ENCODE measurements around the gene FAAP20. TPM values are rescaled to one million over a fixed set of nuclear protein-coding genes. Genes with fewer than 3 reads are reported as not detected.

Gene FAAP20
- total and polyA plus RNA-seq, 9 of the 15 experiments (the other 6 are each of a cell fraction or from before 2014, with no cell fraction given): 0.58 to 143 (median 9.9) TPM

GRCh38 chr1:2155147-2155598, 39.4 kb downstream of the FAAP20 start (continued):
- TF ChIP-seq ATF1 (CRISPR knock-in tag; IDR thresholded peaks at IDR 0.05): no peak
- TF ChIP-seq ATF1 (tag; IDR thresholded peaks at IDR 0.05): peak; percentile 92
- no peak for TF ChIP-seq HLTF (IDR thresholded peaks at IDR 0.05)
- no peak for TF ChIP-seq ZNF79 (CRISPR knock-in tag; IDR thresholded peaks at IDR 0.05; ENCODE audit: low read depth)
- TF ChIP-seq, protein P1, sequence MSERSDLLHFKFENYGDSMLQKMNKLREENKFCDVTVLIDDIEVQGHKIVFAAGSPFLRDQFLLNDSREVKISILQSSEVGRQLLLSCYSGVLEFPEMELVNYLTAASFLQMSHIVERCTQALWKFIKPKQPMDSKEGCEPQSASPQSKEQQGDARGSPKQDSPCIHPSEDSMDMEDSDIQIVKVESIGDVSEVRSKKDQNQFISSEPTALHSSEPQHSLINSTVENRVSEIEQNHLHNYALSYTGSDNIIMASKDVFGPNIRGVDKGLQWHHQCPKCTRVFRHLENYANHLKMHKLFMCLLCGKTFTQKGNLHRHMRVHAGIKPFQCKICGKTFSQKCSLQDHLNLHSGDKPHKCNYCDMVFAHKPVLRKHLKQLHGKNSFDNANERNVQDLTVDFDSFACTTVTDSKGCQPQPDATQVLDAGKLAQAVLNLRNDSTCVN (CRISPR knock-in tag; IDR thresholded peaks at IDR 0.05): peak; percentile 75; the same call in 1 of the 2 replicates
- TF ChIP-seq EHMT2 (IDR thresholded peaks at IDR 0.05): peak; percentile 71; the same call in 1 of the 2 replicates
- TF ChIP-seq KLF1 (tag; IDR thresholded peaks at IDR 0.05): no peak

DNA sequence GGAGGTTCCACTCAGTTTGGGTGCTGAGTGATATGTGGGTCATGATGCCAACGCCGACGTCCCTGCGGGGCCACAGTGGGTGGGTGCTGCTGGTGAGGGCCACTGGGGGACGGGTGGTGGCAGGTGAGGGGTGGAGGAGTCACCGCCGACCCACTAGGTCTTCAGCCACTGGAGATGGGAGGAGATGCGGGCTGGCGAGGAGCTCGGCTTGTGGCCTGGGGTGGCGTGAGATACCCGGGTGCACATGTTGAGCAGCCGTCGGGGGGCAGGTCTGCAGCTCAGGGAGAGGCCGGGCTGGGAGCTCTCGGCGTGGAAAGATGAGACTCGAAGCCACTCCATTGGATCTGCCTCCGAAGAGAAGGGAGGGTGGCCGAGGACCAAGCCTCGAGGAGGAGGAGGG, 40.5 kb downstream of the FAAP20 start:
- Histone ChIP-seq H4K20me1 (replicated peaks; ENCODE audit: control insufficient read depth, insufficient read depth, low read length) (no peaks in the 10 kb centered on the region), H3K9me1 (ENCODE audit: control insufficient read depth, insufficient read depth, low read length) (no peaks in the 10 kb centered on the region), H3K4me1 (replicated peaks in 1 of 2; ENCODE audit: control insufficient read depth in 2 of 2, insufficient read depth in 2 of 2, low read length in 2 of 2) (peaks cover 0 to 13% of the 10 kb centered on the region in 2 experiments; a peak in 1 of 5 replicates), H3K36me3 (ENCODE audit: control insufficient read depth, insufficient read depth, low read length) (no peaks in the 10 kb centered on the region), H2AFZ (ENCODE audit: low read depth, low read length) (no peak overlapping the region), H3K9ac (ENCODE audit: insufficient read depth in 1 of 2, low read depth in 2 of 2, low read length in 2 of 2) (peak overlapping the region in 1 of 2 experiments; percentile 36; a peak in 1 of 4 replicates), H3K27me3 (ENCODE audit: control insufficient read depth in 2 of 2, insufficient read depth in 2 of 2, low read length in 2 of 2) (peaks cover 70 to 96% of the 10 kb centered on the region in 2 experiments), H3K4me2 (ENCODE audit: insufficient read depth, low read length) (no peak overlapping the region), H3K27ac (ENCODE audit: extremely low read depth, low read depth, low read length) (no peak overlapping the region), H3K4me3 (no peak overlapping the region), H3K79me2 (ENCODE audit: control insufficient read depth, insufficient read depth, low read length) (no peaks in the 10 kb centered on the region), H3K9me3 (replicated peaks; ENCODE audit: control insufficient read depth, insufficient read depth, low read depth, low read length) (no peaks in the 10 kb centered on the region; the same call in 1 of the 2 replicates)
- intact Hi-C loops (cut with micrococcal nuclease) (no loop called here), in situ Hi-C loops (cut with MboI) (no loop called here)
- no peak for FAIRE-seq
- DNase-seq (ENCODE audit: extremely low read depth in 1 of 4, low spot score in 3 of 4): no peak
- CTCF ChIA-PET (ENCODE audit: low intra/inter-chr PET ratio): no interaction called here
- POLR2A ChIA-PET: no interaction called here
- no peak for ATAC-seq
- BruUV-seq (replicated peaks): no TSS peak
- under 1% methylated on average over 21 of the region's 21 CpGs for WGBS (ENCODE audit: insufficient coverage, low coverage, missing lambda C conversion rate)
- TF ChIP-seq STAT5B (CRISPR knock-in tag; IDR thresholded peaks at IDR 0.05) (no peak), GTF3C2 (IDR thresholded peaks at IDR 0.05; ENCODE audit: borderline replicate concordance, extremely low read depth, insufficient read length) (no peak), NFE2L1 (tag; IDR thresholded peaks at IDR 0.05; ENCODE audit: borderline replicate concordance, low read depth) (no peak), KAT8 (IDR thresholded peaks at IDR 0.05; ENCODE audit: low read depth) (no peak), CEBPB (tag; IDR thresholded peaks at IDR 0.05) (no peak), BRD4 (IDR thresholded peaks at IDR 0.05) (no peak), ZNF253 (CRISPR knock-in tag; conservative IDR thresholded peaks at IDR 0.05) (no peak), CHAMP1 (IDR thresholded peaks at IDR 0.05) (no peak), TRIM28 (IDR thresholded peaks at IDR 0.05) (no peak), HSF4 (CRISPR knock-in tag; IDR thresholded peaks at IDR 0.05; ENCODE audit: borderline replicate concordance) (no peak)
